EL (cell line): ENCODE measurements around the gene CIP2A.
"Not testable (repeated sequence)": the region's sequence is repeated elsewhere in the genome, so short reads cannot be mapped to it uniquely, and the experiment has no call there.

Experiments used
- DNase-seq: peaks from one replicate; pipeline ENCODE4 v3.0.0-alpha.2; 2016

Gene CIP2A

DNA sequence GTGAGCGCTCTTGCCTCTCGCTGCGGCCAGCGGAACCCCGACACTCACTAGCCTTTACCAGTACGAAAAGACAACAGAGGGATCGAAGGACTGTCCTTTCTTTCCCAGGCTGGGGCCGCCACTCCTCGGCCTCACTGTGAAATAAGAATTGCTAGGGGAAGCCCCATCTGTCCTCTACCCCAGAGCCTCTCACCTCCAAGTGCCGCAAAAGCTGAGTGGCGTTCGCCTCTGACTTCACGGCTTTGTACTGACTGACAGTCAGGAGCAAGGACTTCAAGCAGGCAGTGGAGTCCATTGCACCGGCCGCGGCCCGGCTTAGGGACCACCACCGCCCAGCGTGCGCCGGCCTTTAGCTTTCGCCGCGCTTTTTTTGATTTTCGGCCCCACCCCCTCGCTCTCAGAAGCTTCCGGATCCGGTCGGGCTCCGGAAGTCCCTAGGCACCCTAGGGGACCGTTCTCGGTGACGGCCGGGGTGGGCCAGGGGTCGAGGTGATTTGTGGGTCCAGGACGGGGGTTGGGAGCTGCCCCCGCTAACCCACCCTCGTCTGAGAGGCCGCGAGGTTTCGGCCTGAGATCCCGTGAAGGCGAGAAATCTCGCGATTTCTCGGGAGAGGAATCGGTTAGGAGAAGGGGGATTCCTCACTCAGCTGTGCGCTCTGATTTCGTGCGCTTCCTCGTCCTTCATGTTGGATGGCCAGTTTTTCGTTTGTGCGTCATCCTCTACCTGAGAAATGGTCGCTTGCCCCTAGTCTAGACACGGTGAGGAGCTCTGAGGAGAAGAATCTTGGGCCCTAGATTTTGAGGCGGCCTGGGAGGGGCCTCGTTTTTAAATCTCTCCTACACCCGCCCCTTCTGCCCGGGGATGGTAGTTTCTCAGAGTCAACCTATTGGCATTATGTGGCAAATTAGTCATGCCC is at the start of gene CIP2A, which contains the start of gene DZIP3:
CIP2A (minus strand) TSS at position 358 of the 917 bp plus-strand sequence; CDS start at position 295, 63 bp downstream.
DZIP3 (plus strand) TSS at position 642 of the 917 bp plus-strand sequence. CDS start 15,685 bp downstream, outside the sequence.
- DNase-seq: peak; percentile 96

GRCh38 chr3:108629974-108630373 is 40.7 kb upstream of the CIP2A start:
- no peak for DNase-seq

DNA sequence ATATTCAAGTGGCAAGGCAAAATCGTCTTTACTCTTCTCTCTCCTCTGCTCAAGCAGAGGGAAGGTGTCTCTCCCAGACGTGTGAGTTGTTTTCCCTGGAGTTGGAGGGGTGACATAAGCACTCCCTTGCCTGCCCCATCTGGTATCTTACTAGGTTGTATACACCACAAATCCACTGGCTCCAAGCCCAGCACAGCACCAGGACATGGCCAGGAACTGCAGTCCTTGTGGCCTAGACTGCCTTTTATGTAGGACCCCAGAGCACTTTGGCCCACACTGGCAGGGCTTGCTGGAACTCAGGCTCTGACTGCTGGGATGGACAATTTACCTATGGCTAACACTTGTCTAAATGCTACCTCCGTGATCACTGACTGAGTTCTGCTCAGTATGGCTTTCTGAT is 34.3 kb upstream of the CIP2A start:
- peak; percentile 3 for DNase-seq

DNA sequence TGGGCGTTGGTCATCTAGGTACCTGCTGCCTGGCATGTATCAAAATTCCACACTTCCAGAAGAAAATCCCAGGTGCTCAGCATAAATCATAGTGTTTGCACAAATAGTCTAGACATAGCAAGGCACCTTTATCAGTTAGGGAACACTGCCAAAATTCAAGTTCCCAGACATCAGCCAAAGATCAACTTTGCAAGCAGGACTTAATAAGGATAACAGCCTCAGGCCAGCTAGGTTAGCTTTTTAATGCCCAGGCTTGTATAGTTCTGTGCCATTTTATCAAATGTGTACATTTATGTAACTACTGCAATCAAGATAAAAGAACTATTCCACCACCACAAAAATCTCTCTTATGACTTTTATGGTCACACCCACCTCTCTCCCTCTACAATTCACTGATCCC is 31.0 kb upstream of the CIP2A start:
- no peak for DNase-seq

- DNase-seq: not testable (repeated sequence)
Measured at GRCh38 chr3:108616090-108616489, 26.9 kb upstream of the CIP2A start.

GRCh38 chr3:108610651-108611050 is 21.4 kb upstream of the CIP2A start:
- no peak for DNase-seq

DNA sequence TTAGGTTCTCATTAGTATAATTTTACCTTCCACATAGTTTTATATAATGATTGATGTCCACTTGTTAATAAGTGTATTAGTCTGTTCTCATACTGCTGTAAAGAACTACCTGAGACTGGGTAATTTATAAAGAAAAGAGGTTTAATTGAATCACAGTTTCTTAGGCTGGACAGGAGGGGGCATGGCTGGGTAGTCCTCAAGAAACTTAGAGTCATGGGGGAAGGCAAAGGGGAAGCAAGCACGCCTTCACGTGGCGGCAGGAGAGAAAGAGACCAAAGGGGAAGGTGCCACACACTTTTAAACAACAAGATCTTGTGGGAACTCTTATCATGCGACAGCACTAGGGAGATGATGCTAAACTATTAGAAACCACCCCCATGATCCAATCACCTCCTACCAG is 19.5 kb upstream of the CIP2A start:
- DNase-seq: no peak

- DNase-seq: no peak
Measured at GRCh38 chr3:108605491-108605890, 16.3 kb upstream of the CIP2A start.

- DNase-seq: no peak
Measured at GRCh38 chr3:108605028-108605427, 15.8 kb upstream of the CIP2A start.

DNA sequence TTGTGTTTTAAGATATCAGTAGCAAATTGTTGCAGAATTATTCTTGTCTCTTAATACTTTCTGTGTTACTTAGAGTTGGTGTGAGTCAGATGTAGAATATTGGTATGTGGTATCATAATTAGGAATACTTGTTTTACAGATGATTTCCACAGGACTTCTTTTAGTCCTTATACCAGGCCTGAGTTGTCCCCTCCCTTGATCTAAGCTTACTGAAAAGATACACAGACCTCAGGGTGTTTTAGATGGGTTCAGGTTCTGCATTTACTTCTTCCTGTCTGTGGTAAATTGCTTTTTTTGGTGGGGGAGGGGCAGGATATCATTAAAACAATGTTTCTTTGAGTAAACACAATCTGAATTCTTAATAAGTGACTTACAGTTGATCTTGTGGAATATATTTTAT is 14.5 kb upstream of the CIP2A start:
- DNase-seq: peak; percentile 18

DNA sequence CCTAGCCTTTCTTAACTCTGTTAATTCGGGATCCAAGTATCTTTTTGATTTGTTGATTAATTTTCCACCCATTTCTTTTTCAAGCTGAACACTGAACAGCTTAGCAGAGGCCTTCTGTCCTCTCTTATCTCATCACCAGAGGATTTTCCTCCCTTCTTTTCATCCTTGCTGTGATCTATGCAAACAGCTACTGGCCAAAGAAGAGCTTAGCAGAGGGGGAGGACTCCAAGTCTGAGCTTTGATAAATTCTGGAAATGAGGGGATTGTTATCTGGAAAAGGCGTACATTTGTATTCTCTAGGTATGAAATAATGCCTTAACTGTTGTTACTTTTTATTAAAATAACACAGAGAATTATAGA is 13.7 kb upstream of the CIP2A start:
- DNase-seq: no peak

- no peak for DNase-seq
Measured at GRCh38 chr3:108602249-108602934, 13.2 kb upstream of the CIP2A start.

GRCh38 chr3:108599677-108600409 is 10.6 kb upstream of the CIP2A start:
- no peak for DNase-seq

GRCh38 chr3:108598375-108598774 is 9.1 kb upstream of the CIP2A start:
- no peak for DNase-seq

DNA sequence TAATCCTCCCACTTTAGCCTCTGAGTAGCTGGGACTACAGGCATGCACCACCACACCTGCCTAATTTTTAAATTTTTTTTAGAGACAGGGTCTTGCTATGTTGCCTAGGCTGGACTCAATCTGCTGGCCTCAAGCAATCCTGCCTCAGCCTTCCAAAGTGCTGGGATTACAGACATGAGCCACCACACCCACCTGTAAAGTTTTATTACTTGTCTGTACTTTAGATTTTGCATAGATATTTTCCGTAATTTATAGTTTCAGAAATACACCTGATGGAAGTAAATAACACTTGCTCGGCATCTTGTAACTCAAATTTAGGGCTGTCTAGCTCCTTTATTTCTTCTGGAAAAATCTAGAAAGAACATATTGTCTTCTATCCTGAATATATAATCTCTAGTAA is 6.1 kb upstream of the CIP2A start:
- no peak for DNase-seq

- DNase-seq: peak; percentile 6
Measured at GRCh38 chr3:108590460-108590859, 1.2 kb upstream of the CIP2A start.

DNA sequence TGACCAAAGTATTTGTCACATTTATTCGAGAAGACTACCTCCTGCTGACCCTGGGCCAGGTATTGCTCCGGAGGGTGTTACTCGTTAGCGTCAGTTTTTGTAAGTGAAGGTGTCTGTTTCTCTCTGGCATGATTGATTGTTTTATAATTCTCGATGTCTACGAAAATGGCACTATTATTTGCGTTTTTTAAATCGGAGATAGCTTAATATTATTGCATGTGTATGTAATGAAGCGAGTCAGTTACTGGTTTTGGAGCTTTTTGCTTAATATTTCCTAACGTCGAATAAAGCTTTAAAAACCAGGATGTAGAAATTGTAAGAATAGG is 723 bp upstream of the CIP2A start:
- no peak for DNase-seq

- DNase-seq: no peak
Measured at GRCh38 chr3:108588601-108589000, 637 bp downstream of the CIP2A start.

GRCh38 chr3:108578064-108578463 is 11.2 kb downstream of the CIP2A start:
- DNase-seq: no peak

DNA sequence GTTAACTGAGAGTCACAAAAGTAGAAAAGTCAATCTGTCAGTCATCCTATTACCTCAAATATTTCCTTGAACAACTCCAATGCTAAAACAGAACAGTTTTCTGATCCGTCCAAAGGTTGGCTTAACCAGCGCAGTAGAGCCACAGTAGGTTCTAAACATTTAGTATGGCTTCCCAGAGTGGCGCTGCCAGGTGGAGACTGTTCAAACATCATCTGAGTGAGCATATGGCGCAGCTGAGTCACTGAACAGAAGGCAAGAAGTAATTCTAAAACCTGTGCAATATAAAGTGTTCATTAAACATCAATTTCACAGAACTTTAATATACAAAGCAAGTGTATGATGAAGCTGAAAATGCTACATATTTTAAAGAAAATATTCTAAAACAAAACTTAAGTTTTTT is 19.9 kb downstream of the CIP2A start:
- no peak for DNase-seq

DNA sequence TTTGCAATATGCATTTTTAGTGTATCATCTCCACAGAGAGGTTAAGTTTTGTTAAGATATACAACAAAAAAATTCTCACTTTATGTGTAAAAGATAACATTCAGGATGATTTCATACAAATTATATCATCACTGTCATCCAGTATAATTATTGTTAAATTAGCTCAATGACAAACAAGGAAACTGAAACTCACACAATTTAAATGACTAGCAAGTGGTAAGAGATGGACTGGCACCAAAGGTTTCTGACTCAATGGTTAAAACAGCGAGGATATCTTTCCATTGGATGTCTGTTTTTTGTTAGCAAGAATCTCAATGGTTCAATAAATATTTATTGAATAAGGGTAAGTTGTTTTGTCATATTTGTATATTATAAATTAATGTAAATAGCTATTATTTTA is 22.6 kb downstream of the CIP2A start:
- DNase-seq: no peak

GRCh38 chr3:108565506-108565905 is 23.7 kb downstream of the CIP2A start:
- DNase-seq: no peak

- no peak for DNase-seq
Measured at GRCh38 chr3:108564564-108564963, 24.7 kb downstream of the CIP2A start.

DNA sequence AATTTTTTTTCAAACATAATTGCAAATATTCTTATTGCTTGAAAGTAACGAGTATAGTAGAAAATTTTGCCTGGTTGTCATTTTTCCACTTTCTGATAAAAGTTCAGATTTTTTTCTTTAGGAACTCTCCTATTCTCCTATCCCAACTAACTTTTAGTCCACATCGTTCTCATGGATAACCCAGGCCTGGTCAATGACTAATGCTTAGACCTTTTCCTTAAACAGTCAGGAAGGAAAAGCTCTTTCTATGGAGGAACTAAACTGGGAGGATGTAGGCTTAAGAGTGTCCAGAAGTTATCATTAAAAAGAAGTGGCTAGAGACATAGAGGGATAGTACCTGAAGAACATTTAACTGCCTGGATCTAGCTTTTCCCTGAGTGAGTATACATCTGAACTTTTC is 26.7 kb downstream of the CIP2A start:
- DNase-seq: no peak
